ENCODE data around the gene TSC22D1. TPM values are rescaled to one million over a fixed set of nuclear protein-coding genes. Genes with fewer than 3 reads are reported as not detected.

TSC22D1 gene
- total and polyA plus RNA-seq, 4 donors: 21.0 to 43.5 (median 37.0) TPM

GRCh38 chr13:44497801-44498200 is 78.3 kb downstream of the TSC22D1 start:
- DNase-seq (ENCODE audit: low spot score): no peak
- H3K4me3 ChIP-seq (ENCODE audit: low read depth in 1 of 3, low read length in 3 of 3): no peak overlapping the region
- no peaks in the 10 kb centered on the region for H3K4me1 ChIP-seq (ENCODE audit: control insufficient read depth in 4 of 4, insufficient read depth in 4 of 4, low read length in 3 of 4)
- no peak overlapping the region for H3K9ac ChIP-seq (ENCODE audit: low read depth in 1 of 2, low read length in 2 of 2)
- H3K27ac ChIP-seq (ENCODE audit: low read depth in 1 of 2, low read length in 2 of 2): no peak overlapping the region
- TF ChIP-seq HNF4A (conservative IDR thresholded peaks at IDR 0.05): no peak
- TF ChIP-seq MAX (IDR thresholded peaks at IDR 0.05): no peak
- no peak for TF ChIP-seq GABPA (IDR thresholded peaks at IDR 0.05 in 1 of 2, conservative IDR thresholded peaks at IDR 0.05 in 1 of 2)
- no peaks in the 10 kb centered on the region for H3K9me3 ChIP-seq (ENCODE audit: control insufficient read depth in 4 of 4, low read length in 3 of 4)
- H3K27me3 ChIP-seq (ENCODE audit: control insufficient read depth in 4 of 4, insufficient read depth in 4 of 4, low read length in 3 of 4): no peaks in the 10 kb centered on the region
- H3K36me3 ChIP-seq (ENCODE audit: control insufficient read depth in 4 of 4, insufficient read depth in 3 of 4, low read depth in 1 of 4, low read length in 3 of 4): no peaks in the 10 kb centered on the region

- no peak overlapping the region for H3K27ac ChIP-seq (ENCODE audit: low read depth in 1 of 2, low read length in 2 of 2)
- H3K27me3 ChIP-seq (ENCODE audit: control insufficient read depth in 4 of 4, insufficient read depth in 4 of 4, low read length in 3 of 4): no peaks in the 10 kb centered on the region
- H3K4me1 ChIP-seq (ENCODE audit: control insufficient read depth in 4 of 4, insufficient read depth in 4 of 4, low read length in 3 of 4): no peaks in the 10 kb centered on the region
- TF ChIP-seq CTCF (IDR thresholded peaks at IDR 0.05; ENCODE audit: low read depth, low read length, missing input control) (no peak), JUND (IDR thresholded peaks at IDR 0.05) (no peak), FOXA1 (IDR thresholded peaks at IDR 0.05) (no peak), SP1 (IDR thresholded peaks at IDR 0.05) (no peak), RAD21 (IDR thresholded peaks at IDR 0.05) (no peak), EGR1 (IDR thresholded peaks at IDR 0.05; ENCODE audit: low read depth in 2 of 2) (no peak), HNF4G (IDR thresholded peaks at IDR 0.05) (no peak), HNF4A (conservative IDR thresholded peaks at IDR 0.05) (no peak), REST (IDR thresholded peaks at IDR 0.05) (no peak), FOXA2 (IDR thresholded peaks at IDR 0.05) (no peak), MAX (IDR thresholded peaks at IDR 0.05) (no peak), RXRA (IDR thresholded peaks at IDR 0.05) (no peak), YY1 (IDR thresholded peaks at IDR 0.05) (no peak), NR2F2 (IDR thresholded peaks at IDR 0.05) (no peak)
- H3K36me3 ChIP-seq (ENCODE audit: control insufficient read depth in 4 of 4, insufficient read depth in 3 of 4, low read depth in 1 of 4, low read length in 3 of 4): no peaks in the 10 kb centered on the region
- no peak overlapping the region for H3K4me3 ChIP-seq (ENCODE audit: low read depth in 1 of 3, low read length in 3 of 3)
- no peak overlapping the region for H3K9ac ChIP-seq (ENCODE audit: low read depth in 1 of 2, low read length in 2 of 2)
- 82% methylated on average over 3 of the region's 3 CpGs for WGBS
- no peaks in the 10 kb centered on the region for H3K9me3 ChIP-seq (ENCODE audit: control insufficient read depth in 4 of 4, low read length in 3 of 4)
- DNase-seq (ENCODE audit: low spot score): no peak
Measured at GRCh38 chr13:44493213-44493812, 82.8 kb downstream of the TSC22D1 start.
